ENCODE measurements around the gene AP3B1. TPM values are rescaled to one million over a fixed set of nuclear protein-coding genes. Genes with fewer than 3 reads are reported as not detected.

The AP3B1 gene
- total and polyA plus RNA-seq, 2 of the 8 experiments (the other 6 are each of a cell fraction or from before 2014, with no cell fraction given), result 45.8 to 48.3 TPM

GRCh38 chr5:77987988-77988387 lies 306.5 kb downstream of the AP3B1 start:
- H3K4me3 ChIP-seq (ENCODE audit: extremely low read depth in 1 of 4, insufficient read depth in 2 of 4, low read depth in 3 of 4, low read length in 4 of 4), result no peak overlapping the region
- H2BK15ac ChIP-seq (ENCODE audit: low read length), result no peak overlapping the region
- H4K91ac ChIP-seq (replicated peaks; ENCODE audit: insufficient read length, low read length), result no peak overlapping the region
- H4K20me1 ChIP-seq (replicated peaks in 1 of 2; ENCODE audit: control insufficient read depth in 1 of 2, insufficient read depth in 2 of 2, low read length in 2 of 2), result peaks cover 0 to 3% of the 10 kb centered on the region in 2 experiments
- H2BK20ac ChIP-seq (ENCODE audit: low read length), result 0 out of 2 replicates have a peak overlapping the region, but pooled peaks have one; percentile 13
- H3K36me3 ChIP-seq (ENCODE audit: control insufficient read depth in 2 of 4, insufficient read depth in 4 of 4, low read length in 3 of 4), result no peaks in the 10 kb centered on the region
- no peak overlapping the region; the same call in 1 of the 2 replicates for H3K18ac ChIP-seq (ENCODE audit: extremely low read depth, low read length)
- no peaks in the 10 kb centered on the region for H3K79me2 ChIP-seq (ENCODE audit: control insufficient read depth in 1 of 2, insufficient read depth in 2 of 2, low read length in 2 of 2)
- no peak overlapping the region for H2BK120ac ChIP-seq (replicated peaks; ENCODE audit: low read depth, low read length)
- no peak overlapping the region for H3K23ac ChIP-seq (ENCODE audit: insufficient read length)
- no peak overlapping the region for H4K8ac ChIP-seq (ENCODE audit: extremely low read depth, insufficient read depth, low read length)
- FAIRE-seq (no peak), DNase-seq (ENCODE audit: low read depth in 1 of 2, low spot score in 2 of 2) (no peak)
- TF ChIP-seq SUZ12 (IDR thresholded peaks at IDR 0.05; ENCODE audit: low read length) (0 out of 2 replicates have a peak, but pooled peaks have one; percentile 17), NANOG (IDR thresholded peaks at IDR 0.05; ENCODE audit: insufficient read depth, low read depth, low read length, poor library complexity, severe bottlenecking) (no peak)
- TF ChIP-seq, protein P1, sequence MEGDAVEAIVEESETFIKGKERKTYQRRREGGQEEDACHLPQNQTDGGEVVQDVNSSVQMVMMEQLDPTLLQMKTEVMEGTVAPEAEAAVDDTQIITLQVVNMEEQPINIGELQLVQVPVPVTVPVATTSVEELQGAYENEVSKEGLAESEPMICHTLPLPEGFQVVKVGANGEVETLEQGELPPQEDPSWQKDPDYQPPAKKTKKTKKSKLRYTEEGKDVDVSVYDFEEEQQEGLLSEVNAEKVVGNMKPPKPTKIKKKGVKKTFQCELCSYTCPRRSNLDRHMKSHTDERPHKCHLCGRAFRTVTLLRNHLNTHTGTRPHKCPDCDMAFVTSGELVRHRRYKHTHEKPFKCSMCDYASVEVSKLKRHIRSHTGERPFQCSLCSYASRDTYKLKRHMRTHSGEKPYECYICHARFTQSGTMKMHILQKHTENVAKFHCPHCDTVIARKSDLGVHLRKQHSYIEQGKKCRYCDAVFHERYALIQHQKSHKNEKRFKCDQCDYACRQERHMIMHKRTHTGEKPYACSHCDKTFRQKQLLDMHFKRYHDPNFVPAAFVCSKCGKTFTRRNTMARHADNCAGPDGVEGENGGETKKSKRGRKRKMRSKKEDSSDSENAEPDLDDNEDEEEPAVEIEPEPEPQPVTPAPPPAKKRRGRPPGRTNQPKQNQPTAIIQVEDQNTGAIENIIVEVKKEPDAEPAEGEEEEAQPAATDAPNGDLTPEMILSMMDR (IDR thresholded peaks at IDR 0.05; ENCODE audit: control extremely low read depth in 1 of 3, insufficient read depth in 1 of 3, low read depth in 1 of 3, low read length in 3 of 3), result no peak
- POLR2A ChIA-PET (ENCODE audit: partially characterized antibody), result no interaction called here
- H3K9me3 ChIP-seq (ENCODE audit: insufficient read depth in 2 of 2, low read depth in 1 of 2, low read length in 1 of 2), result no peaks in the 10 kb centered on the region
- no peak overlapping the region for H2AFZ ChIP-seq (ENCODE audit: low read length)
- H3K27ac ChIP-seq (ENCODE audit: low read depth, low read length), result no peak overlapping the region
- H2BK5ac ChIP-seq (ENCODE audit: low read depth, low read length), result no peak overlapping the region
- CTCF ChIA-PET (ENCODE audit: partially characterized antibody), result interaction anchor here (0.5 to 1.1 kb wide), 2 partner anchors 14 to 32 kb away, joined by 4 read pairs; no protein-coding TSS in a partner anchor
- H3K23me2 ChIP-seq (ENCODE audit: low read depth, low read length), result no peaks in the 10 kb centered on the region
- H3K14ac ChIP-seq (ENCODE audit: insufficient read length), result no peak overlapping the region
- no peak overlapping the region for H2AK5ac ChIP-seq (ENCODE audit: low read depth, low read length)
- no peak overlapping the region for H3K4ac ChIP-seq (replicated peaks; ENCODE audit: insufficient read length, low read depth, low read length)
- no peak overlapping the region for H3K4me2 ChIP-seq (ENCODE audit: insufficient read depth in 1 of 2, low read depth in 2 of 2, low read length in 2 of 2)
- H3K9ac ChIP-seq (replicated peaks in 1 of 4; ENCODE audit: extremely low read depth in 1 of 4, low read depth in 3 of 4, low read length in 3 of 4), result no peak overlapping the region
- 83% methylated on average over 19 of the region's 19 CpGs; no CpG with 5 or more reads in 1 of the 2 experiments for WGBS, 2 experiments (ENCODE audit: extremely low coverage in 1 of 2, insufficient coverage in 1 of 2, insufficient read length in 1 of 2, insufficient replicate concordance in 2 of 2, low coverage in 1 of 2, low lambda C conversion rate in 2 of 2, missing lambda C conversion rate in 1 of 2)
- H4K5ac ChIP-seq (ENCODE audit: insufficient read length, low read depth, low read length), result no peak overlapping the region
- peaks cover 0 to 8% (median 7%) of the 10 kb centered on the region in 4 experiments; a peak in 5 of 7 replicates for H3K27me3 ChIP-seq (replicated peaks in 1 of 4; ENCODE audit: control insufficient read depth in 3 of 4, extremely low read depth in 1 of 4, insufficient read depth in 3 of 4, low read length in 3 of 4)
- H3K4me1 ChIP-seq (replicated peaks in 1 of 4; ENCODE audit: control insufficient read depth in 3 of 4, insufficient read depth in 4 of 4, low read length in 3 of 4), result peaks cover 7 to 31% (median 22%) of the 10 kb centered on the region in 4 experiments
- no peaks in the 10 kb centered on the region for H3K79me1 ChIP-seq (ENCODE audit: low read depth, low read length)
- no peak overlapping the region for H3K56ac ChIP-seq (replicated peaks; ENCODE audit: insufficient read length, low read depth, low read length)
- no peak overlapping the region; the same call in 1 of the 2 replicates for H2BK12ac ChIP-seq (ENCODE audit: low read depth, low read length)

Measured in H1 (cell line).